ENCODE measurements around the gene CD276.

GRCh38 chr15:73650416-73651126, 33.6 kb upstream of the CD276 start:
- no peak for TF ChIP-seq CTCF (IDR thresholded peaks at IDR 0.05)
- TF ChIP-seq POLR2A (IDR thresholded peaks at IDR 0.05): no peak
- TF ChIP-seq POLR2AphosphoS5 (IDR thresholded peaks at IDR 0.05; ENCODE audit: insufficient read depth in 1 of 2, low read depth in 1 of 2): no peak
